IMR-90 (cell line): ENCODE data around the gene TRPM8.

Source experiments
- MXI1 ChIP-seq: IDR thresholded peaks from 2 replicates; pipeline ENCODE4 v1.6.1; 2012; ENCODE audit warnings: low read depth, mild to moderate bottlenecking, low read length, moderate library complexity, borderline replicate concordance
- RCOR1 ChIP-seq: IDR thresholded peaks from 2 replicates; pipeline ENCODE4 v1.6.1; 2012; ENCODE audit warnings: mild to moderate bottlenecking, low read length, improper control_type of control experiment; ENCODE audit not compliant: insufficient replicate concordance

- TF ChIP-seq RCOR1 (no peak), MXI1 (no peak)
Measured at GRCh38 chr2:234025891-234026401, 108.8 kb downstream of the TRPM8 start.
